Karpas-422 (cell line): ENCODE data around the gene ADAT3. TPM values are rescaled to one million over a fixed set of nuclear protein-coding genes. Genes with fewer than 3 reads are reported as not detected.

Source experiments
- DNase-seq: peaks from one replicate; pipeline ENCODE4 v3.0.0-alpha.2; 2015
- H2AFZ ChIP-seq: fragments of 200-600 bp; sonication (generic); 2 replicates; pipeline ENCODE4 v1.6.1; 2014; ENCODE audit warnings: antibody characterized with exemption, low read length, mixed read lengths
- H3K27ac ChIP-seq: fragments of 200-600 bp; sonication (generic); 2 replicates; pipeline ENCODE4 v1.5.1; 2014; ENCODE audit warnings: mild to moderate bottlenecking, low read length, moderate library complexity
- H3K27me3 ChIP-seq: fragments of 200-600 bp; sonication (generic); 2 replicates; pipeline ENCODE4 v1.6.1; 2014; ENCODE audit warnings: low read length, mixed read lengths
- H3K36me3 ChIP-seq: fragments of 200-600 bp; sonication (generic); 2 replicates; pipeline ENCODE4 v1.6.1; 2014; ENCODE audit warnings: low read length, mixed read lengths; ENCODE audit not compliant: insufficient read depth
- H3K4me1 ChIP-seq: fragments of 200-600 bp; sonication (generic); 2 replicates; pipeline ENCODE4 v1.6.1; 2014; ENCODE audit warnings: mild to moderate bottlenecking, low read length, mixed read lengths
- H3K4me2 ChIP-seq: fragments of 200-600 bp; sonication (generic); 2 replicates; pipeline ENCODE4 v1.6.1; 2014; ENCODE audit warnings: low read length, low read depth, mild to moderate bottlenecking; ENCODE audit not compliant: poor library complexity, severe bottlenecking
- H3K4me3 ChIP-seq: fragments of 200-600 bp; sonication (generic); 2 replicates; pipeline ENCODE4 v1.5.1; 2014; ENCODE audit warnings: mild to moderate bottlenecking, antibody characterized with exemption, low read length, mixed read lengths
- H3K79me2 ChIP-seq: fragments of 200-600 bp; sonication (generic); 2 replicates; pipeline ENCODE4 v1.6.1; 2014; ENCODE audit warnings: mild to moderate bottlenecking, low read length, mixed read lengths
- H3K9ac ChIP-seq: fragments of 200-600 bp; sonication (generic); 2 replicates; pipeline ENCODE4 v1.6.0; 2014; ENCODE audit warnings: low read length
- H3K9me2 ChIP-seq: fragments of 200-600 bp; sonication (generic), shearing (Covaris generic); replicated peaks from 2 replicates; pipeline ENCODE4 v1.6.0; 2014; ENCODE audit warnings: mild to moderate bottlenecking, low read length, moderate library complexity; ENCODE audit not compliant: insufficient read depth
- H3K9me3 ChIP-seq: fragments of 300-700, 200-600 bp; sonication (generic); 2 replicates; pipeline ENCODE4 v1.6.1; 2014; ENCODE audit warnings: low read length, mixed read lengths
- H4K20me1 ChIP-seq: fragments of 200-600 bp; sonication (generic); 2 replicates; pipeline ENCODE4 v1.6.1; 2014; ENCODE audit warnings: mild to moderate bottlenecking, antibody characterized with exemption, low read length, low read depth; ENCODE audit not compliant: insufficient read depth
- total RNA-seq: library from RNA; depleted of rRNA; stranded (reverse); fragments of >200 nt; shearing (Covaris generic); gene quantifications from 2 replicates; pipeline ENCODE4 v1.2.3, GENCODE V29; 2014; ENCODE audit warnings: low replicate concordance

ADAT3 gene
- total RNA-seq, 1 experiment from 2014 or later = 1.2 TPM

GRCh38 chr19:1938071-1938470, 32.9 kb downstream of the ADAT3 start:
- no peak overlapping the region for H3K9ac ChIP-seq
- no peaks in the 10 kb centered on the region for H3K27me3 ChIP-seq
- H3K9me2 ChIP-seq = no peaks in the 10 kb centered on the region
- H3K9me3 ChIP-seq = peaks cover 4% of the 10 kb centered on the region; the same call in 1 of the 2 replicates
- peaks cover 18% of the 10 kb centered on the region for H3K79me2 ChIP-seq
- H3K27ac ChIP-seq = no peak overlapping the region
- peaks cover 4% of the 10 kb centered on the region; the same call in 1 of the 2 replicates for H4K20me1 ChIP-seq
- no peaks in the 10 kb centered on the region for H3K36me3 ChIP-seq
- no peak overlapping the region for H3K4me2 ChIP-seq
- H3K4me1 ChIP-seq = peaks cover 15% of the 10 kb centered on the region
- DNase-seq = no peak
- no peak overlapping the region for H2AFZ ChIP-seq
- no peak overlapping the region for H3K4me3 ChIP-seq

- Histone ChIP-seq H3K4me1 (peaks cover 22% of the 10 kb centered on the region), H3K36me3 (no peaks in the 10 kb centered on the region), H3K4me3 (peak within 1 kb of the TSS; percentile 97), H2AFZ (peak within 1 kb of the TSS; percentile 17), H3K27me3 (no peaks in the 10 kb centered on the region), H3K9ac (peak within 1 kb of the TSS; percentile 97), H4K20me1 (peaks cover 15% of the 10 kb centered on the region; the same call in 1 of the 2 replicates), H3K79me2 (peaks cover 47% of the 10 kb centered on the region), H3K9me2 (no peaks in the 10 kb centered on the region), H3K4me2 (peak within 1 kb of the TSS; percentile 93), H3K9me3 (no peaks in the 10 kb centered on the region), H3K27ac (peak within 1 kb of the TSS; percentile 87)
- DNase-seq = peak; percentile 56
These were observed 36.2 kb downstream of the ADAT3 start, which contains the start of gene CSNK1G2 for GRCh38 chr19:1941146-1942077. Gene CSNK1G2, plus strand, starts transcription at chr19:1941172. Its CDS starts 28,601 bp downstream, at chr19:1969773.

- Histone ChIP-seq H3K79me2 (peaks cover 54% of the 10 kb centered on the region), H3K4me2 (peak overlapping the region; percentile 90), H3K9me2 (no peaks in the 10 kb centered on the region), H3K4me1 (peaks cover 22% of the 10 kb centered on the region), H3K27ac (peak overlapping the region; percentile 87), H4K20me1 (peaks cover 19% of the 10 kb centered on the region; the same call in 1 of the 2 replicates), H2AFZ (no peak overlapping the region), H3K36me3 (no peaks in the 10 kb centered on the region), H3K4me3 (peak overlapping the region; percentile 97), H3K9me3 (no peaks in the 10 kb centered on the region), H3K9ac (peak overlapping the region; percentile 97), H3K27me3 (no peaks in the 10 kb centered on the region)
- peak; percentile 80 for DNase-seq
These were observed 37.1 kb downstream of the ADAT3 start for GRCh38 chr19:1942078-1942933.

GRCh38 chr19:1942934-1943555, 37.8 kb downstream of the ADAT3 start:
- Histone ChIP-seq H3K79me2 (peaks cover 61% of the 10 kb centered on the region), H3K9me3 (no peaks in the 10 kb centered on the region), H3K4me1 (peaks cover 22% of the 10 kb centered on the region), H3K9ac (peak overlapping the region; percentile 97), H3K27me3 (no peaks in the 10 kb centered on the region), H4K20me1 (peaks cover 20% of the 10 kb centered on the region; the same call in 1 of the 2 replicates), H3K4me3 (peak overlapping the region; percentile 97), H2AFZ (no peak overlapping the region), H3K36me3 (no peaks in the 10 kb centered on the region), H3K27ac (peak overlapping the region; percentile 87), H3K4me2 (peak overlapping the region; percentile 90), H3K9me2 (no peaks in the 10 kb centered on the region)
- no peak for DNase-seq

GRCh38 chr19:1943661-1944087, 38.5 kb downstream of the ADAT3 start:
- H3K79me2 ChIP-seq = peaks cover 65% of the 10 kb centered on the region
- peak overlapping the region; percentile 97; the same call in 1 of the 2 replicates for H3K9ac ChIP-seq
- H3K36me3 ChIP-seq = no peaks in the 10 kb centered on the region
- no peaks in the 10 kb centered on the region for H3K9me3 ChIP-seq
- H4K20me1 ChIP-seq = peaks cover 23% of the 10 kb centered on the region; the same call in 1 of the 2 replicates
- no peaks in the 10 kb centered on the region for H3K27me3 ChIP-seq
- H3K4me1 ChIP-seq = peaks cover 22% of the 10 kb centered on the region
- no peaks in the 10 kb centered on the region for H3K9me2 ChIP-seq
- H3K4me3 ChIP-seq = peak overlapping the region; percentile 97
- no peak overlapping the region for H2AFZ ChIP-seq
- no peak for DNase-seq
- H3K4me2 ChIP-seq = peak overlapping the region; percentile 90
- no peak overlapping the region; the same call in 1 of the 2 replicates for H3K27ac ChIP-seq

- no peak for DNase-seq
- Histone ChIP-seq H3K9me3 (no peaks in the 10 kb centered on the region), H4K20me1 (peaks cover 24% of the 10 kb centered on the region; the same call in 1 of the 2 replicates), H3K79me2 (peaks cover 71% of the 10 kb centered on the region), H2AFZ (no peak overlapping the region), H3K9me2 (no peaks in the 10 kb centered on the region), H3K36me3 (no peaks in the 10 kb centered on the region), H3K4me3 (no peak overlapping the region), H3K4me1 (peaks cover 22% of the 10 kb centered on the region), H3K27ac (no peak overlapping the region), H3K27me3 (no peaks in the 10 kb centered on the region), H3K4me2 (no peak overlapping the region), H3K9ac (no peak overlapping the region)
These were observed 39.1 kb downstream of the ADAT3 start for GRCh38 chr19:1944088-1944915.

- no peak overlapping the region for H3K4me2 ChIP-seq
- no peak for DNase-seq
These were observed 39.8 kb downstream of the ADAT3 start for GRCh38 chr19:1944916-1945561.

More at GRCh38 chr19:1944916-1945561, 39.8 kb downstream of the ADAT3 start:
- peaks cover 76% of the 10 kb centered on the region for H3K79me2 ChIP-seq
- H3K4me1 ChIP-seq = peaks cover 17% of the 10 kb centered on the region
- peaks cover 24% of the 10 kb centered on the region; the same call in 1 of the 2 replicates for H4K20me1 ChIP-seq
- H3K27ac ChIP-seq = no peak overlapping the region
- no peak overlapping the region for H3K9ac ChIP-seq
- no peaks in the 10 kb centered on the region for H3K36me3 ChIP-seq
- no peaks in the 10 kb centered on the region for H3K9me2 ChIP-seq
- H3K4me3 ChIP-seq = no peak overlapping the region
- H2AFZ ChIP-seq = no peak overlapping the region
- H3K9me3 ChIP-seq = no peaks in the 10 kb centered on the region
- no peaks in the 10 kb centered on the region for H3K27me3 ChIP-seq
